AG09319 (cell line): Measurements from ENCODE around the gene DRC3.

Experiments used
- DNase-seq: peaks from one replicate; pipeline ENCODE4 v3.0.0-alpha.2; 2010; ENCODE audit warnings: low read depth; ENCODE audit errors: extremely low read depth
- CTCF ChIP-seq: IDR thresholded peaks from 2 replicates; pipeline ENCODE4 v1.5.1; 2011; ENCODE audit warnings: low read depth, mild to moderate bottlenecking, inconsistent platforms, low read length, moderate library complexity

DRC3 gene

GRCh38 chr17:18059283-18059682 is 86.6 kb downstream of the DRC3 start:
- no peak for DNase-seq
- TF ChIP-seq CTCF, result no peak

- TF ChIP-seq CTCF, result no peak
- no peak for DNase-seq
Observed at GRCh38 chr17:18064053-18064452, 91.4 kb downstream of the DRC3 start.

GRCh38 chr17:18065546-18065945 is 92.9 kb downstream of the DRC3 start:
- DNase-seq, result no peak
- no peak for TF ChIP-seq CTCF
